GM12878 (cell line): ENCODE data around the gene PAOX. TPM values are rescaled to one million over a fixed set of nuclear protein-coding genes. Genes with fewer than 3 reads are reported as not detected.
"Not testable (repeated sequence)": the region's sequence is repeated elsewhere in the genome, so short reads cannot be mapped to it uniquely, and the experiment has no call there.

Experiments used
- ATAC-seq: fragments of 200-7000 bp; cut with Tn5 transposase; 3 replicates; pipeline ENCODE4 v1.9.1; 2020; ENCODE audit warnings: mild to moderate bottlenecking, moderate library complexity
- BruUV-seq: library from RNA; stranded (reverse); fragments of 400-500 nt; replicated peaks from 2 replicates; lab custom pipeline; 2021; lab: Mats Ljungman, UMichigan
- CTCF ChIA-PET: fragments of 300-600 bp; sonication (Branson Sonifier 250); formaldehyde crosslinking; extraction: SDS; loops from one replicate; lab custom pipeline; 2021; ENCODE audit warnings: inconsistent platforms; lab: Yijun Ruan, JAX
- POLR2A ChIA-PET: fragments of 350-600 bp; formaldehyde crosslinking; extraction: SDS; loops from one replicate; lab custom pipeline; 2021; ENCODE audit warnings: inconsistent platforms; lab: Charles Lee
- RAD21 ChIA-PET: fragments of 300-600 bp; sonication (Branson Sonifier 250); formaldehyde crosslinking; loops from one replicate; lab custom pipeline; 2023; ENCODE audit warnings: antibody characterized with exemption; ENCODE audit not compliant: unreplicated experiment; lab: Charles Lee
- SMC1A ChIA-PET: fragments of 300-600 bp; sonication (Branson Sonifier 250); formaldehyde crosslinking; loops from one replicate; lab custom pipeline; 2023; ENCODE audit not compliant: unreplicated experiment, uncharacterized antibody; lab: Charles Lee
- DNase-seq: peaks from one replicate; pipeline ENCODE4 v3.0.0-alpha.2; 2011; ENCODE audit warnings: low read depth, low spot score
- FAIRE-seq: peaks from 3 replicates; lab custom pipeline; 2011; peaks lifted over from hg19 to GRCh38; lab: Jason Lieb, UNC
- H2AFZ ChIP-seq: 2 replicates; pipeline ENCODE4 v1.6.0; 2011; ENCODE audit warnings: low read depth, low read length, control low read depth; ENCODE audit not compliant: control insufficient read depth
- H3K27ac ChIP-seq: 2 replicates; pipeline ENCODE4 v1.5.1; 2011; ENCODE audit warnings: control low read depth; ENCODE audit not compliant: control insufficient read depth, insufficient read depth
- H3K27me3 ChIP-seq, 2 experiments: replicated peaks in 1 of 2; 2 replicates each; pipeline versions ENCODE4 v1.6.0 to v1.6.1; 2011; ENCODE audit warnings: low read length in 1 of 2; ENCODE audit not compliant: control insufficient read depth in 2 of 2, insufficient read depth in 2 of 2
- H3K36me3 ChIP-seq, 2 experiments: 2 replicates each; pipeline ENCODE4 v1.5.1; 2011; ENCODE audit warnings: low read length in 1 of 2; ENCODE audit not compliant: control insufficient read depth in 2 of 2, insufficient read depth in 2 of 2
- H3K4me1 ChIP-seq: 2 replicates; pipeline ENCODE4 v1.6.1; 2011; ENCODE audit warnings: mild to moderate bottlenecking, low read length, moderate library complexity, mixed read lengths; ENCODE audit not compliant: control insufficient read depth, insufficient read depth
- H3K4me2 ChIP-seq: 2 replicates; pipeline ENCODE4 v1.6.0; 2011; ENCODE audit warnings: control low read depth; ENCODE audit not compliant: control insufficient read depth, insufficient read depth
- H3K4me3 ChIP-seq: fragments of 200-600 bp; sonication (generic); 2 replicates; pipeline ENCODE4 v1.5.1; 2016
- H3K79me2 ChIP-seq: 2 replicates; pipeline ENCODE4 v1.6.0; 2011; ENCODE audit warnings: low read length; ENCODE audit not compliant: control insufficient read depth, insufficient read depth
- H3K9ac ChIP-seq: 2 replicates; pipeline ENCODE4 v1.8.0; 2011; ENCODE audit warnings: low read length, control low read depth, mixed read lengths; ENCODE audit not compliant: control insufficient read depth, insufficient read depth
- H3K9me3 ChIP-seq: replicated peaks from 3 replicates; pipeline ENCODE4 v1.5.1; 2011; ENCODE audit warnings: mild to moderate bottlenecking, low read length; ENCODE audit not compliant: control insufficient read depth, insufficient read depth
- H4K20me1 ChIP-seq: 2 replicates; pipeline ENCODE4 v1.6.0; 2011; ENCODE audit not compliant: control insufficient read depth, insufficient read depth
- BCL3 ChIP-seq: IDR thresholded peaks from 2 replicates; pipeline ENCODE4 v1.6.1; 2011; ENCODE audit warnings: borderline replicate concordance, low read depth, mild to moderate bottlenecking, moderate library complexity, low read length; ENCODE audit not compliant: insufficient read depth, poor library complexity, severe bottlenecking
- BRCA1 ChIP-seq: IDR thresholded peaks from 2 replicates; pipeline ENCODE4 v1.6.1; 2011; ENCODE audit warnings: low read depth, low read length, improper control_type of control experiment
- DPF2 ChIP-seq: fragments of 450-650 bp; IDR thresholded peaks from 2 replicates; pipeline ENCODE4 v1.6.1; 2017; ENCODE audit warnings: mild to moderate bottlenecking
- IRF4 ChIP-seq: IDR thresholded peaks from 2 replicates; pipeline ENCODE4 v1.6.1; 2011; ENCODE audit warnings: low read depth, low read length
- JUNB ChIP-seq: IDR thresholded peaks from 2 replicates; pipeline ENCODE4 v1.6.1; 2016; ENCODE audit warnings: antibody characterized with exemption, mild to moderate bottlenecking
- KDM1A ChIP-seq: fragments of 200-600 bp; sonication (generic); IDR thresholded peaks from 2 replicates; pipeline ENCODE4 v1.6.1; 2016; ENCODE audit warnings: borderline replicate concordance
- MYB ChIP-seq: fragments of 150-350 bp; IDR thresholded peaks from 2 replicates; pipeline ENCODE4 v1.6.1; 2014; ENCODE audit warnings: mild to moderate bottlenecking, low read depth, low read length, borderline replicate concordance
- MYC ChIP-seq: IDR thresholded peaks from 2 replicates; pipeline ENCODE4 v1.6.1; 2011; ENCODE audit warnings: mild to moderate bottlenecking, low read length, moderate library complexity, inconsistent platforms; ENCODE audit not compliant: insufficient read depth, insufficient replicate concordance, insufficient read length, severe bottlenecking
- NR2C1 ChIP-seq: fragments of 450-650 bp; IDR thresholded peaks from 2 replicates; pipeline ENCODE4 v1.6.1; 2017; ENCODE audit warnings: antibody characterized with exemption, mild to moderate bottlenecking, moderate library complexity
- NR2C2 ChIP-seq: IDR thresholded peaks from 2 replicates; pipeline ENCODE4 v1.6.1; 2011; ENCODE audit warnings: borderline replicate concordance, low read depth; ENCODE audit not compliant: control insufficient read depth, insufficient read length
- RB1 ChIP-seq: fragments of 450-650 bp; formaldehyde crosslinking; IDR thresholded peaks from 2 replicates; pipeline ENCODE4 v1.6.1; 2017; ENCODE audit warnings: mild to moderate bottlenecking, borderline replicate concordance
- SMAD5 ChIP-seq: IDR thresholded peaks from 2 replicates; pipeline ENCODE4 v1.6.1; 2016; ENCODE audit warnings: antibody characterized with exemption, low read depth
- SMC3 ChIP-seq: IDR thresholded peaks from 2 replicates; pipeline ENCODE4 v1.6.1; 2011; ENCODE audit warnings: low read length, improper control_type of control experiment, borderline replicate concordance
- SPI1 ChIP-seq: IDR thresholded peaks from 2 replicates; pipeline ENCODE4 v1.6.1; 2011; ENCODE audit warnings: low read depth, mild to moderate bottlenecking, low read length, moderate library complexity, borderline replicate concordance; ENCODE audit not compliant: insufficient read depth
- ZSCAN29 ChIP-seq: fragments of 450-650 bp; IDR thresholded peaks from 2 replicates; pipeline ENCODE4 v1.6.1; 2017; ENCODE audit warnings: mild to moderate bottlenecking, moderate library complexity
- WGBS: methylation state at CpG from one replicate; pipeline ENCODE4 v1.1.6; 2016; ENCODE audit warnings: low lambda C conversion rate; ENCODE audit not compliant: insufficient replicate concordance, insufficient coverage; ENCODE audit errors: missing lambda C conversion rate; 5-methylcytosine and 5-hydroxymethylcytosine counted together
- in situ Hi-C: fragments of 300-500 bp; cut with MboI; formaldehyde crosslinking; loops from 9 replicates; pipeline ENCODE4 v1.14.3; 2018; ENCODE audit warnings: mixed read lengths
- intact Hi-C: fragments of 100-400 bp; cut with micrococcal nuclease; formaldehyde crosslinking; loops from one replicate; pipeline ENCODE4 v1.14.2; 2022; ENCODE audit not compliant: unreplicated experiment
- polyA plus RNA-seq, 11 experiments: library from polyadenylated mRNA; depleted of rRNA in 4 of 11; unstranded in 6 of 11; stranded (reverse) in 5 of 11; fragments of >200 nt; fragmentation: Nextera tagmentation in 4 of 11; fragmentation: Illumina TruSeq in 1 of 11; extraction: Ambion mirVana in 4 of 11; extraction: Trizol in 1 of 11; gene quantifications; 1 replicate in 1 of 11; 2 replicates in 10 of 11; pipeline versions ENCODE4 v1.2.1 to v1.2.3, GENCODE V29; 2011 to 2016; ENCODE audit warnings: inconsistent platforms in 2 of 11, missing spikeins in 2 of 11, low read depth in 1 of 11
- total RNA-seq, 4 experiments: library from RNA; depleted of rRNA in 3 of 4; stranded (reverse); fragments of >200 nt in 3 of 4; fragmentation: Illumina TruSeq in 1 of 4; extraction: Trizol in 1 of 4; gene quantifications; 2 replicates each; pipeline versions ENCODE4 v1.2.1 to v1.2.3, GENCODE V29; 2013 to 2021

The PAOX gene
- total and polyA plus RNA-seq, 10 of the 15 experiments (the other 5 are each of a cell fraction or from before 2014, with no cell fraction given) = 1.2 to 22.2 (median 10.5) TPM

DNA sequence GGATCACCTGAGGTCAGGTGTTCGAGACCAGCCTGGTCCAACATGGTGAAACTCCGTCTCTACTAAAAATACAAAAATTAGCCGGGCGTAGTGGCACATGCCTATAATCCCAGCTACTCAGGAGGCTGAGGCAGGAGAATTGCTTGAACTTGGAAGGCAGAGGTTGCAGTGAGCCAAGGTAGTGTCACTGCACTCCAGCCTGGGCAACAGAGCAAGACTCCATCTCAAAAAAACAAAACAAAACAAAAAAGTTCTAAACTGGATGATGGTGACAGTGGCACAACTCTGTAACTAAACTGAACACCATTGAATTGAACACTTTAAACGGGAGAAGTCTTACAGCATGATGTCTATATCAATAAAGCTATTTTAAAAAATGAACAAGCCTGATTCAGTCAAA lies 2.9 kb upstream of the PAOX start:
- H3K9me3 ChIP-seq = not testable (repeated sequence)

GRCh38 chr10:133377025-133377817 lies 1.8 kb upstream of the PAOX start:
- Histone ChIP-seq H3K9me3 (no peaks in the 10 kb centered on the region), H3K36me3 (no peaks in the 10 kb centered on the region), H4K20me1 (no peaks in the 10 kb centered on the region), H3K27ac (no peak overlapping the region), H3K27me3 (no peaks in the 10 kb centered on the region), H2AFZ (no peak overlapping the region), H3K9ac (no peak overlapping the region), H3K4me1 (peaks cover 13% of the 10 kb centered on the region), H3K4me2 (peak overlapping the region; percentile 98), H3K4me3 (no peak overlapping the region), H3K79me2 (peaks cover 5% of the 10 kb centered on the region)
- ChIA-PET RAD21 (interaction anchor here (1.1 to 3.8 kb wide), 2 partner anchors 13 to 16 kb away, joined by 6 to 13 read pairs; no protein-coding TSS in a partner anchor), SMC1A (interaction anchor here (2.3 kb wide), 1 partner anchor 13 kb away, joined by 11 read pairs; no protein-coding TSS in a partner anchor), POLR2A (interaction anchor here (0.7 to 3.1 kb wide), 5 partner anchors 12 to 99 kb away, joined by 3 to 31 read pairs (median 4); partner anchors contain the start of gene FUOM), CTCF (interaction anchor here (1.1 to 1.7 kb wide), 3 partner anchors 12 to 47 kb away, joined by 3 to 7 read pairs (median 4); no protein-coding TSS in a partner anchor)
- no peak for DNase-seq
- 89% methylated on average over 30 of the region's 30 CpGs for WGBS
- intact Hi-C loops = no loop called here
- FAIRE-seq = no peak
- no peak for ATAC-seq
- in situ Hi-C loops = no loop called here
- no TSS peak for BruUV-seq
- TF ChIP-seq DPF2 (no peak), ZSCAN29 (no peak), SMC3 (no peak), JUNB (no peak), MYB (no peak), IRF4 (no peak), NR2C2 (no peak), KDM1A (no peak), MYC (no peak), BCL3 (no peak), RB1 (no peak), BRCA1 (no peak), NR2C1 (no peak), SMAD5 (no peak), SPI1 (no peak)

More for the DNA sequence above, 2.9 kb upstream of the PAOX start:
- FAIRE-seq, H4K20me1 ChIP-seq, H3K79me2 ChIP-seq, H2AFZ ChIP-seq, H3K27me3 ChIP-seq, in situ Hi-C loops, BruUV-seq, RAD21 ChIA-PET, H3K4me2 ChIP-seq, H3K27ac ChIP-seq, H3K9ac ChIP-seq, H3K36me3 ChIP-seq, intact Hi-C loops, ATAC-seq, H3K4me3 ChIP-seq, DNase-seq: not testable (repeated sequence)
- SMC1A ChIA-PET = interaction anchor here (2.3 kb wide), 1 partner anchor 14 kb away, joined by 11 read pairs; no protein-coding TSS in a partner anchor
- CTCF ChIA-PET = interaction anchor here (1.7 kb wide), 1 partner anchor 46 kb away, joined by 7 read pairs; no protein-coding TSS in a partner anchor
- 80% methylated on average over 5 of the region's 5 CpGs for WGBS
- POLR2A ChIA-PET = interaction anchor here (3.1 kb wide), 1 partner anchor 13 kb away, joined by 31 read pairs; no protein-coding TSS in a partner anchor
- peaks cover 15% of the 10 kb centered on the region for H3K4me1 ChIP-seq
